Measurements from ENCODE around the gene ARHGEF10L.

ARHGEF10L gene

DNA sequence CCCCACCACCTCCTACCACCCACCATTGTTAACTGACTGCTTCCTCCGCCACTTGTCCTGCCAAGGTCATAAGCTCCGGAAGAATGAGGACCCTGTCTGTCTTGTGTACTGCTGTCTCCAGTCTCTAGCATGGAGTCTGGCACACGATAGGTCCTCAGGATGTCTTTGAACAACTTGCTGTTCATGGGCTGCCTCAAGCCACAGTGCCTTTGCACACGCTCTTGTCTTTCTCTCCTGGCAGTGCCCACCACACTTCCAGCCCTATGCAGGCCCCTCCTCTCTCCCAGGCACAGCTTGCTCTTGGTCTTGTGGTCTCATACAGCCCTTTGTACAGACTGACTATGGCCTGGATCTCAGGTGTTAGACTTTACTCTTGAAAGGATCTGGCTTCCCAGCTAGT is 97.6 kb downstream of the ARHGEF10L start:
- no peak overlapping the region for H3K4me3 ChIP-seq (ENCODE audit: low read length)
- no peak for TF ChIP-seq ZNF274 (IDR thresholded peaks at IDR 0.05; ENCODE audit: low read depth, low read length)

GRCh38 chr1:17639703-17640340 is 100.3 kb downstream of the ARHGEF10L start:
- no peak overlapping the region for H3K4me3 ChIP-seq (ENCODE audit: low read length)
- TF ChIP-seq ZNF274 (IDR thresholded peaks at IDR 0.05; ENCODE audit: low read depth, low read length) = no peak

GRCh38 chr1:17640393-17640792 is 100.9 kb downstream of the ARHGEF10L start:
- no peak for TF ChIP-seq ZNF274 (IDR thresholded peaks at IDR 0.05; ENCODE audit: low read depth, low read length)
- H3K4me3 ChIP-seq (ENCODE audit: low read length) = no peak overlapping the region

DNA sequence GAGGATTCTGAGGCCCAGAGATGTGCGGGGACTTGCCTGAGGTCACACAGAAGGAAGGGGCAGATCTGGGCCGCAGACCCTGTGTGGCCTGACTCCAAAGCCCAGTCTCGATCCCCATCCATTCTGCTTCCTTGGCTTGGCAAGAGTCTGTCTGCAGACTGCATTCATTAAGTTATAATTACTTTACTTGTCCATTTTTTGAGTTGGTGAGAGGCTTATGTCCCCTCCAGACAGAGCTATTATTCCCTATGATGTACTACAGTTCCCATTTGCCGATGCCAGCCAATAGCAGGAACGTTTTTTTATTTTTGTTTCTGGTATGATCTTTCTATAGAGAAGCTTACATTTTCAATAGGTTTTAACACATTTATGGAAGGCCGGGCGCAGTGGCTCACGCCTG is 101.5 kb downstream of the ARHGEF10L start:
- no peak overlapping the region for H3K4me3 ChIP-seq (ENCODE audit: low read length)
- no peak for TF ChIP-seq ZNF274 (IDR thresholded peaks at IDR 0.05; ENCODE audit: low read depth, low read length)

DNA sequence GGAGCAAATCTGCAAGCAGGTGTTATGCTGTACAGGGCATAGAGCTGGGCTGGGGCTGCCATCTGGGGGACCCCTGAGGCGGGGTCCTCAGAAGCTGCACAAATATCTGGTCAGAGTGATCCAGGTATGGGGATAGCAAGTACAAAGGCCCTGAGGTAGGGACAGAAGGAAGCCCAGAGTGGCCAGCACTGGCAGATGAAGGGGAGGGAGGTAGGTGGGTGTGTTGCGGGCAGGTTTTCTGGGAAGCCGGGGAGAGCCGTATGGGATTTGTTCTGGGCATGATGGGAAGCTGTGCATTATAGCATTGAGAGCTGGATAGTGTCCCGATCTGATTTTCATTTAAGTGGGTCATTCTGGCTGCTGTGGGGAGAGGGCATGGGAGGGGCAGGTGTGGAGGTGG is 102.7 kb downstream of the ARHGEF10L start:
- TF ChIP-seq ZNF274 (IDR thresholded peaks at IDR 0.05; ENCODE audit: low read depth, low read length) = no peak
- no peak overlapping the region for H3K4me3 ChIP-seq (ENCODE audit: low read length)

- no peak for TF ChIP-seq ZNF274 (IDR thresholded peaks at IDR 0.05; ENCODE audit: low read depth, low read length)
- no peak overlapping the region for H3K4me3 ChIP-seq (ENCODE audit: low read length)
Observed at GRCh38 chr1:17642943-17643342, 103.4 kb downstream of the ARHGEF10L start.

- no peak for TF ChIP-seq ZNF274 (IDR thresholded peaks at IDR 0.05; ENCODE audit: low read depth, low read length)
- H3K4me3 ChIP-seq (ENCODE audit: low read length) = no peak overlapping the region
Observed at GRCh38 chr1:17643861-17644703, 104.6 kb downstream of the ARHGEF10L start.

DNA sequence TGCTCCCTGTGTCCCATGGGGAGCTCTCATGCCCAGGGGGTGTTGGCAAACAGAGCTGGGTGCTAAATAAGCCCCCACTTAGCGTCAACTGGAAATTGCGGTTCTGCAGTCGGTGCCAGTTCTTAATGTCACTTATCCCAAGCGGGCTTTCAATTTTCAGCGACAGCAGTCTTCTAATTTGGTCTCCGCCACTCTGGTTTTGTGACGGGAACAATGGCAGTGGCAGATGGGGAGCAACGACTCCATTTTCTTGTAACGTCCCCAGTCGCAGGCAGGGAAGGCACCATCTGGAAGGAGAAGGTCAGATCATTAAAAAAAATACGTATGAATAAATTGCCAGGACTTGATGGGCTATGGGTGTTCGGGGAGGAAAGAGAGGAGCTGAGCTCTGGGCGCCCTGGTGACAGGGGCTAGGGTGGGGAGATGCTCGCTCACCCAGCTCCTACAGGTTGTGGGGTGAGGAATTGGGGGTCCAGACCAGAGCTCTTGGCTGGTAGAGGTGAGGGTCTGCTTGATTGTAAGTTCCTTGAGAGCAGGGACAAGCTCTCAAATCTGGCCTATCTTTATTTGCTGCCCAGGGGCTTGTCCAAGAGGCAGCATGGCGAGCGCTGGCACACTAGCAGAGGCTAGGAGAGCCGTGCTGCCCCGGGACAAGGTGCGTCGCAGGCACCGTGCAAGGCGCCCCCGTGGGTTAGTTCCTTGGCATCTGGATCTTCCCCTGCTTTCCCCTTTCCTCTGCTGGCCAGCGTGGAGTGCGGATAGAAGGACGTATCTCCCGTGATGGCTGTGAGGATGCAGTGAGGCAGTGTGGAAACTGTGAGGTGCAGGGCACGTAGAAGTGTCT is 105.8 kb downstream of the ARHGEF10L start:
- no peak overlapping the region for H3K4me3 ChIP-seq (ENCODE audit: low read length)
- no peak for TF ChIP-seq ZNF274 (IDR thresholded peaks at IDR 0.05; ENCODE audit: low read depth, low read length)

DNA sequence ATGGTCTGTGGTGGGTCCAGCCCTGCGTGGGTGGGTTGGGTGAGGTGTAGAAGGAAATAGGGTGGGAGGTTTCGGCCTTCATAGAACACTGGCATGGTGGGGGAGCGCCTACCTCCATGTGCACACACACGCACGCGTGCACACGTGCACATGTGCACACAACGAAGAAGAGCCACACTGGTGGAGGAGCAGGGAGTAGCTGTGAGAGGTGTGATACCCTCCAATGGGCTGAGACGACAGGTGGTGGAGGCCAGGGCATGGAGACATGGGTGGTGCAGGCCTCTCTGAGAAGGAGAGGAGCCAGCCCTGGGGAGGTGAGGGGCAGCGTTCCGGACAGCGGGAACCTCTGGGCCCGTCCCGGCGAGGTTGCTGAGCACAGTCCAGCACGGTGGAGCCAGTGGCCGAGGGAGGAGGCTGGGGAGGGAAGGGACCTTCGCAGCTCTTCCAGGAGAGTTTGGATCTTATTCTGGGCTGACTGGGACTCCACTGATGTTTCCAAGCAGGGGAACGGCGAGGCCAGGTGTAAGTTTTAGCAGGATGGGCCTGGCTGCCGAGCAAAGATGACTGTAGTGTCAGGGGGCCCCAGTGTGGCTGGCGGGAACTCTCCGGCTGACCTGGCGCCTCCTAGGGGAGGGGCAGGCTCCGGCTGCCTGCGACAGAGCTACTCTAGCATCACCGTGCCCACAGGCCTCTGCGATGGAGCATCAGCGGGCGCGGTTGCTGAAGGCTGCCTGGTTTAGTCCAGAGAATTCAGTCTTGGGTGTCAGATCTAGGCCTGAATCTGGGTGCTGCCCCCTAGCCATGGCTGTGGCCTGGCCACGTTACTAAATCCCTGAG is 107.2 kb downstream of the ARHGEF10L start:
- H3K4me3 ChIP-seq (ENCODE audit: low read length) = no peak overlapping the region
- TF ChIP-seq ZNF274 (IDR thresholded peaks at IDR 0.05; ENCODE audit: low read depth, low read length) = no peak

GRCh38 chr1:17648457-17649145 is 109.1 kb downstream of the ARHGEF10L start:
- H3K4me3 ChIP-seq (ENCODE audit: low read length) = no peak overlapping the region
- no peak for TF ChIP-seq ZNF274 (IDR thresholded peaks at IDR 0.05; ENCODE audit: low read depth, low read length)

DNA sequence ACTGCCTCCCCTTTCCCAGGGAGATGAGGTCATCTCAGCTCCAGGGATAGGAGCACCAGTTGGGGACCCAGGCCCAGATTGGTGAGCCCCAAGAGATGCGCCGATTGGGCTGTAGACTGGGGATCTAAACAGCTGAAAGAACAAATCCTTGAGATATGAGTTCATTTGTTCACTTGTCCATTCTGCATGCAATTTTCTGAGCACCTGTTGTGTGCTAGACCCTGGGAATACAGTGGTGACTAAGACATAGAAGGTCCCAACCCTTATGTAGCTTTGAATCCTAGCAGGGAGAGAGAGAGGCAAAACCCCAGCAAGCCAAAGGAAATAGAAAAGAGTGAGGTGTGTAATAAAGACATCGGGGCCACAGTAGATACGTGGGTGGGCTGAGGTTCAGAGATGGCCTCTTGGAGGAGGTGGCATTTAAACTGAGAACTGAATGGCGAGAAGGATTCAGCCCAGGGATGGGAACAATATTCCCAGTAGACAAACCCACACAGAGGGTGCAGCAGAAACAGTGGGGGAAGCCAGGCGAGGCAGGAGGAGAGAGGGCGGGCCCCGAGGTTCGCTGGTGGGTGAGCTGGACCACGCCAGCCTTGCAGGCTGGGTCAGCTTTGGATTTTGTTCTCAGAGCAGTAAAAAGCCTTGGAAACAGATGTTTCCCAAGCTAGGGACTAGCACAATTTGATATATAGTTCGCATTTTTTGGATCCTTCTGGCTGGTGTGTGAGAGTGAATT is 110.0 kb downstream of the ARHGEF10L start:
- no peak overlapping the region for H3K4me3 ChIP-seq (ENCODE audit: low read length)
- no peak for TF ChIP-seq ZNF274 (IDR thresholded peaks at IDR 0.05; ENCODE audit: low read depth, low read length)

DNA sequence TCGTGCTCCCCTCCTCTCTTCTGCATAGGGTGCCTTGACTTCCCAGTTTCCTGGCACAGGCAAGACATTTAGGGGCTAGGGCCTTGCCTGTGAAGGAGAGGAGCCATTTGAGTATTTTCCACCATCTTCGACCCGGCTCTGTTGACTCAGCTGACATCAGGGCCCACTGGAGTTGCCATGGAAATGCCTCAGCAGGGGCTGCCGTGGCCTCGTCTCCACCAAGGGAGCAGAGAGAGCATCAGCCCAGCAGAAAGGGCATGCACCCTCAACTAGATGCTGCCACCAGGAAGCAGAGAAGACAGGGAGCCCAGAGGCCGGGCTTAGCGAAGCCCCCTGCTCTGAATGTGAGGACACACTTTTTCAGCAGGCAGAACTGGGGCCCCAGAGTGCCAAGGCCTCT is 113.8 kb downstream of the ARHGEF10L start:
- no peak for TF ChIP-seq ZNF274 (IDR thresholded peaks at IDR 0.05; ENCODE audit: low read depth, low read length)
- H3K4me3 ChIP-seq (ENCODE audit: low read length) = no peak overlapping the region
